Keratinocyte (primary cell): Measurements from ENCODE around the gene SHC1. TPM values are rescaled to one million over a fixed set of nuclear protein-coding genes. Genes with fewer than 3 reads are reported as not detected.
A peak's percentile ranks its signal among the peaks of the same experiment; 100 is the strongest.

Experiments
- DNase-seq: peaks from one replicate; pipeline ENCODE4 v3.0.0-alpha.2; 2011; ENCODE audit warnings: low read depth, missing footprints, low spot score
- FAIRE-seq: peaks from 2 replicates; lab custom pipeline; 2011; peaks lifted over from hg19 to GRCh38; lab: Jason Lieb, UNC
- H2AFZ ChIP-seq: 2 replicates; pipeline ENCODE4 v1.6.0; 2012; ENCODE audit warnings: low read length, control low read depth, inconsistent platforms; ENCODE audit not compliant: control insufficient read depth
- H3K27ac ChIP-seq: 2 replicates; pipeline ENCODE4 v1.5.1; 2011; ENCODE audit warnings: low read length; ENCODE audit not compliant: control insufficient read depth, insufficient read depth
- H3K27me3 ChIP-seq: 3 replicates; pipeline ENCODE4 v1.6.0; 2011; ENCODE audit warnings: low read length; ENCODE audit not compliant: control insufficient read depth, insufficient read depth; ENCODE audit errors: extremely low read depth
- H3K36me3 ChIP-seq, 2 experiments: 2 replicates in 1 of 2; 3 replicates in 1 of 2; pipeline ENCODE4 v1.5.1; 2011; ENCODE audit warnings: low read length in 2 of 2, mild to moderate bottlenecking in 1 of 2; ENCODE audit not compliant: control insufficient read depth in 2 of 2, insufficient read depth in 2 of 2; ENCODE audit errors: extremely low read depth in 1 of 2
- H3K4me1 ChIP-seq: 3 replicates; pipeline ENCODE4 v1.5.1; 2011; ENCODE audit warnings: low read length; ENCODE audit not compliant: control insufficient read depth, insufficient read depth; ENCODE audit errors: extremely low read depth
- H3K4me2 ChIP-seq: 3 replicates; pipeline ENCODE4 v1.6.0; 2011; ENCODE audit warnings: low read depth, low read length; ENCODE audit not compliant: control insufficient read depth, insufficient read depth; ENCODE audit errors: extremely low read depth
- H3K4me3 ChIP-seq, 3 experiments: fragments of 200-600 bp in 1 of 3; sonication (generic) in 1 of 3; 2 replicates in 2 of 3; 3 replicates in 1 of 3; pipeline ENCODE4 v1.5.1; 2011 to 2016; ENCODE audit warnings: low read length in 3 of 3, mild to moderate bottlenecking in 3 of 3, control low read depth in 2 of 3, inconsistent platforms in 1 of 3, low read depth in 1 of 3, mixed read lengths in 1 of 3, mixed run types in 1 of 3, moderate library complexity in 1 of 3; ENCODE audit not compliant: control insufficient read depth in 2 of 3, insufficient read depth in 2 of 3; ENCODE audit errors: extremely low read depth in 1 of 3
- H3K79me2 ChIP-seq: 2 replicates; pipeline ENCODE4 v1.6.0; 2012; ENCODE audit warnings: low read length; ENCODE audit not compliant: control insufficient read depth, insufficient read depth
- H3K9ac ChIP-seq: 3 replicates; pipeline ENCODE4 v1.6.0; 2011; ENCODE audit warnings: low read length; ENCODE audit not compliant: control insufficient read depth, insufficient read depth; ENCODE audit errors: extremely low read depth
- H3K9me1 ChIP-seq: 3 replicates; pipeline ENCODE4 v1.6.0; 2011; ENCODE audit warnings: low read length; ENCODE audit not compliant: control insufficient read depth, insufficient read depth; ENCODE audit errors: extremely low read depth
- H3K9me3 ChIP-seq: 2 replicates; pipeline ENCODE4 v1.5.1; 2012; ENCODE audit warnings: low read depth, low read length; ENCODE audit not compliant: control insufficient read depth
- H4K20me1 ChIP-seq: 3 replicates; pipeline ENCODE4 v1.6.0; 2011; ENCODE audit warnings: low read length; ENCODE audit not compliant: control insufficient read depth, insufficient read depth; ENCODE audit errors: extremely low read depth
- EZH2 ChIP-seq: IDR thresholded peaks from one replicate; pipeline ENCODE4 v1.6.1; 2012; ENCODE audit warnings: inconsistent platforms, mild to moderate bottlenecking, low read length, moderate library complexity
- dilution Hi-C: fragments of 300-500 bp; cut with MboI; formaldehyde crosslinking; loops from one replicate; pipeline ENCODE4 v1.7.0; 2020; ENCODE audit warnings: low sequenced_read_pairs; ENCODE audit not compliant: extremely low pct_ligation_motif_present
- polyA plus RNA-seq, 5 experiments: library from polyadenylated mRNA; depleted of rRNA in 3 of 5; stranded (reverse) in 3 of 5; stranded (forward) in 1 of 5; unstranded in 1 of 5; fragments of >200 nt; gene quantifications; 1 replicate in 1 of 5; 2 replicates in 3 of 5; 3 replicates in 1 of 5; pipeline versions ENCODE4 v1.2.1 to v1.2.3, GENCODE V29; 2011 to 2012; ENCODE audit warnings: missing spikeins in 2 of 5, low read depth in 1 of 5, low replicate concordance in 1 of 5
- TF ChIP-seq, protein P1 (sequence below), 3 experiments: IDR thresholded peaks in 1 of 3; conservative IDR thresholded peaks in 1 of 3; optimal IDR thresholded peaks in 1 of 3; 2 replicates in 2 of 3; 3 replicates in 1 of 3; pipeline versions ENCODE3 to v1.5.1; 2011; ENCODE audit warnings: low read length in 3 of 3, mild to moderate bottlenecking in 3 of 3, moderate library complexity in 2 of 3, control low read depth in 1 of 3, inconsistent platforms in 1 of 3; ENCODE audit not compliant: insufficient read depth in 2 of 3; ENCODE audit errors: extremely low read depth in 1 of 3

Gene SHC1
- polyA plus RNA-seq, 1 donor (not counting 4 experiments of a cell fraction or from before 2014, with no cell fraction given): 245 TPM

DNA sequence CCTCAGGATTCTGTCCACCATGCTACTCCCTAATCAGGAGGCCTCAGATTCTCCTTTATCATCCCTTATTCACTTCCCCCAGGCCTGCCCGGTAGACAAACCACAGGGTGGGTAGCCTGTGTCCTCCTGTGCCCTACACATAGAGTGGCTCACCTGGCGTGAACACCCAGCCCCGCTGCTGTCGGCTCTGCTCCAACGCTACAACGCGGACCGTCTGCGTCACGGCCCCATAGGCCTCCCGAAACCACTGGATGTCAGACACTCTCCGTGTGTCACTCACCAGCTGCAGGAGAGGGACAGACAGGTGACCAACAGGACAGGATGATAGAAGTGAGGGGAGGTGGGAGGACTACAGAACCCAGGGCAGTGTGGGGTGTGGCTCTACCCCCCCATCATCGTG is 44.3 kb downstream of the SHC1 start:
- dilution Hi-C loops: no loop called here
- no peak for FAIRE-seq
- H3K36me3 ChIP-seq: peaks cover 15 to 20% of the 10 kb centered on the region in 2 experiments

DNA sequence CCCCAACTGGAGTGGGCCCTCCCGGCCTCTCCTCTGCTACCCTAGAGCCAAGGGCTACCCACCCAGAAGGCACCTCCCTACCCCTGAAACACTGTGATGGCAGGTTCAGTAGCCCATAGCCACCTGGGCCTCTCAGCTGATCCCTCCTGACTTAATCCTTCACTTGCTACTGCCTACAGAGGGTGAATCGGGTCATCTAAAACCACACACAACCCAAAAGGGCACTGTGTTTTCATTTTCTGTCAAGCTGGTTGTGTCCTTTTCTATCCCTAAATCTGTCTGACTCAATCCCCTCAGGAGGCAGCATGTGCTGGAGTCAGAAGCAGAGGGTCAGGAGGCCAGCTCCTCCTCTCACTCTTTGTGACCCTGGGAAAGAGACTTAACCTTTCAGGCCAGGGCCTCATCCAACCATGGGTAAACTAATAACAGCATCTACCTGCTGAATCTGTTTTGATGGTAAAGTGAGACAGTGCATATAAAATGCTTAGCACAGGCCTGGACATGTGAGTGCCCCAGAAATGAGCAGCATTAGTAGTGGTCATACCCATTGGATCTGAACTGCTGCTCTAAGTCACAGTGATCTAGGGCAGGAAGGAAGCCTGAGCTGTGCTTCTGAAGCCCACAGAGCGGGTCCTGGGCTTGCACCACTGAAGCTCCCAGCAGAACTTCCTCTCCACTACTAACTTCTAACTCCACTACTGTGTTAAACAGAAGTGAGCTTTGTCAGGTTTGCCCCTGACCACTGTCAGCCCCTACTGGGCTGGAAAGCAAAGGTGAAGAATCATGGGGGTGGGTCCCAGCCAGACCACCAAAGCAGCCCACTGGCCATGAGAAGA is 45.0 kb downstream of the SHC1 start:
- DNase-seq (no peak), FAIRE-seq (peak; percentile 80)
- H3K4me1 ChIP-seq: peaks cover 8% of the 10 kb centered on the region
- no peak overlapping the region for H3K4me3 ChIP-seq
- dilution Hi-C loops: no loop called here
- H3K9me3 ChIP-seq: no peaks in the 10 kb centered on the region
- H3K79me2 ChIP-seq: no peaks in the 10 kb centered on the region
- no peak overlapping the region for H3K9ac ChIP-seq
- H3K27me3 ChIP-seq: no peaks in the 10 kb centered on the region
- H3K27ac ChIP-seq: no peak overlapping the region
- no peak overlapping the region for H2AFZ ChIP-seq
- H3K9me1 ChIP-seq: no peaks in the 10 kb centered on the region
- H4K20me1 ChIP-seq: no peaks in the 10 kb centered on the region
- H3K4me2 ChIP-seq: no peak overlapping the region
- peaks cover 15 to 20% of the 10 kb centered on the region in 2 experiments for H3K36me3 ChIP-seq
- no peak for TF ChIP-seq EZH2
- TF ChIP-seq, protein P1, sequence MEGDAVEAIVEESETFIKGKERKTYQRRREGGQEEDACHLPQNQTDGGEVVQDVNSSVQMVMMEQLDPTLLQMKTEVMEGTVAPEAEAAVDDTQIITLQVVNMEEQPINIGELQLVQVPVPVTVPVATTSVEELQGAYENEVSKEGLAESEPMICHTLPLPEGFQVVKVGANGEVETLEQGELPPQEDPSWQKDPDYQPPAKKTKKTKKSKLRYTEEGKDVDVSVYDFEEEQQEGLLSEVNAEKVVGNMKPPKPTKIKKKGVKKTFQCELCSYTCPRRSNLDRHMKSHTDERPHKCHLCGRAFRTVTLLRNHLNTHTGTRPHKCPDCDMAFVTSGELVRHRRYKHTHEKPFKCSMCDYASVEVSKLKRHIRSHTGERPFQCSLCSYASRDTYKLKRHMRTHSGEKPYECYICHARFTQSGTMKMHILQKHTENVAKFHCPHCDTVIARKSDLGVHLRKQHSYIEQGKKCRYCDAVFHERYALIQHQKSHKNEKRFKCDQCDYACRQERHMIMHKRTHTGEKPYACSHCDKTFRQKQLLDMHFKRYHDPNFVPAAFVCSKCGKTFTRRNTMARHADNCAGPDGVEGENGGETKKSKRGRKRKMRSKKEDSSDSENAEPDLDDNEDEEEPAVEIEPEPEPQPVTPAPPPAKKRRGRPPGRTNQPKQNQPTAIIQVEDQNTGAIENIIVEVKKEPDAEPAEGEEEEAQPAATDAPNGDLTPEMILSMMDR (optimal IDR thresholded peaks at IDR 0.05 in 1 of 3, IDR thresholded peaks at IDR 0.05 in 1 of 3, conservative IDR thresholded peaks at IDR 0.05 in 1 of 3; ENCODE audit: extremely low read depth in 1 of 3, insufficient read depth in 2 of 3, low read length in 3 of 3): no peak

More for the DNA sequence above, 44.3 kb downstream of the SHC1 start:
- no peaks in the 10 kb centered on the region for H4K20me1 ChIP-seq
- no peak overlapping the region for H3K4me3 ChIP-seq
- DNase-seq: no peak
- no peaks in the 10 kb centered on the region for H3K27me3 ChIP-seq
- TF ChIP-seq, protein P1 (optimal IDR thresholded peaks at IDR 0.05 in 1 of 3, IDR thresholded peaks at IDR 0.05 in 1 of 3, conservative IDR thresholded peaks at IDR 0.05 in 1 of 3; ENCODE audit: extremely low read depth in 1 of 3, insufficient read depth in 2 of 3, low read length in 3 of 3): no peak
- no peak for TF ChIP-seq EZH2
- no peaks in the 10 kb centered on the region for H3K9me3 ChIP-seq
- H3K4me2 ChIP-seq: no peak overlapping the region
- H3K9me1 ChIP-seq: no peaks in the 10 kb centered on the region
- no peak overlapping the region for H3K9ac ChIP-seq
- no peak overlapping the region for H2AFZ ChIP-seq
- H3K27ac ChIP-seq: no peak overlapping the region
- H3K4me1 ChIP-seq: peaks cover 8% of the 10 kb centered on the region
- H3K79me2 ChIP-seq: no peaks in the 10 kb centered on the region
